HG03469 (cell line): ENCODE results near the gene OR10H2.
"Not testable (repeated sequence)": the region's sequence is repeated elsewhere in the genome, so short reads cannot be mapped to it uniquely, and the experiment has no call there.

Experiments used
- ATAC-seq: cut with Tn5 transposase; IDR thresholded peaks from one replicate; pipeline ENCODE4 v1.9.1; 2021; ENCODE audit warnings: mild to moderate bottlenecking, moderate library complexity, moderate number of reproducible peaks; ENCODE audit not compliant: unreplicated experiment

Gene OR10H2

GRCh38 chr19:15759962-15760565 lies 32.2 kb downstream of the OR10H2 start:
- ATAC-seq: no peak

- no peak for ATAC-seq
These were observed 41.8 kb downstream of the OR10H2 start for GRCh38 chr19:15769586-15769985.

GRCh38 chr19:15774159-15774558 lies 46.3 kb downstream of the OR10H2 start:
- ATAC-seq: not testable (repeated sequence)

GRCh38 chr19:15775249-15775648 lies 47.4 kb downstream of the OR10H2 start:
- no peak for ATAC-seq

- no peak for ATAC-seq
These were observed 48.4 kb downstream of the OR10H2 start for GRCh38 chr19:15776264-15776663.

GRCh38 chr19:15776991-15777970 lies 49.5 kb downstream of the OR10H2 start:
- ATAC-seq: no peak
